ENCODE data around the gene OR5B12.

- TF ChIP-seq CTCF (IDR thresholded peaks at IDR 0.05) (no peak), POLR2A (IDR thresholded peaks at IDR 0.05) (no peak), POLR2AphosphoS5 (IDR thresholded peaks at IDR 0.05) (no peak), EP300 (IDR thresholded peaks at IDR 0.05; ENCODE audit: low read depth) (no peak)
Observed at GRCh38 chr11:58434217-58434616, 7.8 kb downstream of the OR5B12 start.
